ENCODE results near the gene MYO7A.

The MYO7A gene

GRCh38 chr11:77198440-77198849 lies 70.4 kb downstream of the MYO7A start:
- no peaks in the 10 kb centered on the region for H3K79me2 ChIP-seq (ENCODE audit: insufficient read depth, low read depth)
- no peak overlapping the region for H3K4me3 ChIP-seq (IDR thresholded peaks at IDR 0.05; ENCODE audit: insufficient read depth, low read depth, low read length)
- H3K4me2 ChIP-seq, result no peak overlapping the region
- no peak; the same call in 1 of the 2 replicates for TF ChIP-seq CTCF (conservative IDR thresholded peaks at IDR 0.05; ENCODE audit: low read depth, low read length)
- H3K27me3 ChIP-seq (ENCODE audit: insufficient read depth, low read depth), result no peaks in the 10 kb centered on the region
- no peaks in the 10 kb centered on the region for H3K36me3 ChIP-seq (ENCODE audit: insufficient read depth)
- no peak overlapping the region for H3K27ac ChIP-seq
- no peaks in the 10 kb centered on the region for H4K20me1 ChIP-seq (ENCODE audit: insufficient read depth)
- H3K9ac ChIP-seq, result no peak overlapping the region
- no peak overlapping the region for H2AFZ ChIP-seq (ENCODE audit: low read depth)
- no peaks in the 10 kb centered on the region for H3K4me1 ChIP-seq (ENCODE audit: low read depth, poor library complexity, severe bottlenecking)

- Histone ChIP-seq H3K36me3 (ENCODE audit: insufficient read depth) (no peaks in the 10 kb centered on the region), H2AFZ (ENCODE audit: low read depth) (no peak overlapping the region), H4K20me1 (ENCODE audit: insufficient read depth) (no peaks in the 10 kb centered on the region), H3K4me3 (IDR thresholded peaks at IDR 0.05; ENCODE audit: insufficient read depth, low read depth, low read length) (no peak overlapping the region), H3K4me1 (ENCODE audit: low read depth, poor library complexity, severe bottlenecking) (no peaks in the 10 kb centered on the region), H3K4me2 (no peak overlapping the region), H3K9ac (no peak overlapping the region), H3K79me2 (ENCODE audit: insufficient read depth, low read depth) (no peaks in the 10 kb centered on the region), H3K27me3 (ENCODE audit: insufficient read depth, low read depth) (no peaks in the 10 kb centered on the region), H3K27ac (no peak overlapping the region)
- TF ChIP-seq CTCF (conservative IDR thresholded peaks at IDR 0.05; ENCODE audit: low read depth, low read length), result no peak
Measured at GRCh38 chr11:77199137-77199745, 71.2 kb downstream of the MYO7A start.

GRCh38 chr11:77200351-77201268 lies 72.6 kb downstream of the MYO7A start:
- no peak overlapping the region for H3K27ac ChIP-seq
- no peaks in the 10 kb centered on the region for H3K4me1 ChIP-seq (ENCODE audit: low read depth, poor library complexity, severe bottlenecking)
- no peak overlapping the region for H3K4me2 ChIP-seq
- H3K9ac ChIP-seq, result no peak overlapping the region
- H3K36me3 ChIP-seq (ENCODE audit: insufficient read depth), result no peaks in the 10 kb centered on the region
- no peaks in the 10 kb centered on the region for H3K79me2 ChIP-seq (ENCODE audit: insufficient read depth, low read depth)
- H2AFZ ChIP-seq (ENCODE audit: low read depth), result no peak overlapping the region
- H3K27me3 ChIP-seq (ENCODE audit: insufficient read depth, low read depth), result no peaks in the 10 kb centered on the region
- no peak overlapping the region for H3K4me3 ChIP-seq (IDR thresholded peaks at IDR 0.05; ENCODE audit: insufficient read depth, low read depth, low read length)
- no peak for TF ChIP-seq CTCF (conservative IDR thresholded peaks at IDR 0.05; ENCODE audit: low read depth, low read length)
- H4K20me1 ChIP-seq (ENCODE audit: insufficient read depth), result no peaks in the 10 kb centered on the region

GRCh38 chr11:77201370-77201769 lies 73.3 kb downstream of the MYO7A start:
- Histone ChIP-seq H4K20me1 (ENCODE audit: insufficient read depth) (no peaks in the 10 kb centered on the region), H3K79me2 (ENCODE audit: insufficient read depth, low read depth) (no peaks in the 10 kb centered on the region), H3K36me3 (ENCODE audit: insufficient read depth) (no peaks in the 10 kb centered on the region), H3K4me3 (IDR thresholded peaks at IDR 0.05; ENCODE audit: insufficient read depth, low read depth, low read length) (no peak overlapping the region), H3K4me1 (ENCODE audit: low read depth, poor library complexity, severe bottlenecking) (no peaks in the 10 kb centered on the region), H3K9ac (no peak overlapping the region), H3K27ac (no peak overlapping the region), H3K27me3 (ENCODE audit: insufficient read depth, low read depth) (no peaks in the 10 kb centered on the region), H2AFZ (ENCODE audit: low read depth) (no peak overlapping the region), H3K4me2 (no peak overlapping the region)
- TF ChIP-seq CTCF (conservative IDR thresholded peaks at IDR 0.05; ENCODE audit: low read depth, low read length), result no peak
